BLaER1 treated with 17β-estradiol and CSF1 and Interleukin-3, amounts not matched to agents 10 nM and 100 nM (cell line): ENCODE measurements around the gene RWDD1.

ENCODE experiments used
- H3K27ac ChIP-seq, 11 experiments: shearing (Covaris generic); formaldehyde crosslinking; 2 replicates each; pipeline ENCODE4 v1.8.1; 2022
- H3K27me3 ChIP-seq, 11 experiments: shearing (Covaris generic); formaldehyde crosslinking; 2 replicates each; pipeline ENCODE4 v1.8.1; 2022
- H3K36me3 ChIP-seq, 11 experiments: shearing (Covaris generic); formaldehyde crosslinking; 2 replicates each; pipeline ENCODE4 v1.8.1; 2022
- H3K4me1 ChIP-seq, 10 experiments: shearing (Covaris generic); formaldehyde crosslinking; 2 replicates each; pipeline ENCODE4 v1.8.1; 2022
- H3K4me2 ChIP-seq, 11 experiments: shearing (Covaris generic); formaldehyde crosslinking; 2 replicates each; pipeline ENCODE4 v1.8.1; 2022
- H3K4me3 ChIP-seq, 10 experiments: shearing (Covaris generic); formaldehyde crosslinking; 2 replicates each; pipeline ENCODE4 v1.8.1; 2022
- H3K9ac ChIP-seq, 11 experiments: shearing (Covaris generic); formaldehyde crosslinking; 2 replicates each; pipeline ENCODE4 v1.8.1; 2022
- H3K9me3 ChIP-seq, 11 experiments: shearing (Covaris generic); formaldehyde crosslinking; replicated peaks in 1 of 11; 2 replicates each; pipeline ENCODE4 v1.8.1; 2022
- H4K20me1 ChIP-seq, 11 experiments: shearing (Covaris generic); formaldehyde crosslinking; 2 replicates each; pipeline ENCODE4 v1.8.1; 2022
- Cebpa-rat ChIP-seq, 11 experiments: shearing (Covaris generic); IDR thresholded peaks; 2 replicates each; pipeline ENCODE4 v1.8.1; 2022

The RWDD1 gene

GRCh38 chr6:116564311-116564710, 7.0 kb upstream of the RWDD1 start:
- Histone ChIP-seq H3K9me3 (peaks cover 0 to 9% (median 0%) of the 10 kb centered on the region in 11 experiments; a peak in 4 of 22 replicates), H3K9ac (no peak overlapping the region), H3K27me3 (peaks cover 0 to 14% (median 9%) of the 10 kb centered on the region in 11 experiments; a peak in 12 of 22 replicates), H3K36me3 (no peaks in the 10 kb centered on the region), H3K4me1 (peaks cover 6 to 18% (median 14%) of the 10 kb centered on the region in 10 experiments), H3K27ac (no peak overlapping the region), H3K4me2 (no peak overlapping the region), H3K4me3 (no peak overlapping the region), H4K20me1 (no peaks in the 10 kb centered on the region)
- TF ChIP-seq Cebpa-rat (IDR thresholded peaks at IDR 0.05): no peak

GRCh38 chr6:116564921-116565872, 6.1 kb upstream of the RWDD1 start:
- no peak overlapping the region for H3K9ac ChIP-seq

GRCh38 chr6:116568111-116568510, 3.2 kb upstream of the RWDD1 start:
- no peaks in the 10 kb centered on the region for H3K36me3 ChIP-seq
- peaks cover 0 to 9% (median 0%) of the 10 kb centered on the region in 11 experiments; a peak in 4 of 22 replicates for H3K9me3 ChIP-seq
- TF ChIP-seq Cebpa-rat (IDR thresholded peaks at IDR 0.05): no peak
- H3K9ac ChIP-seq: no peak overlapping the region
- H3K4me3 ChIP-seq: no peak overlapping the region
- H4K20me1 ChIP-seq: peaks cover 0 to 11% (median 7%) of the 10 kb centered on the region in 11 experiments; a peak in 7 of 22 replicates
- H3K27ac ChIP-seq: peak overlapping the region in 3 of 11 experiments; percentile 24 to 59 (median 38); a peak in 6 of 22 replicates
- H3K27me3 ChIP-seq: peaks cover 0 to 14% (median 9%) of the 10 kb centered on the region in 11 experiments; a peak in 12 of 22 replicates
- peak overlapping the region in 8 of 11 experiments; percentile 68 to 95 (median 82); a peak in 14 of 22 replicates for H3K4me2 ChIP-seq
- peaks cover 25 to 38% (median 33%) of the 10 kb centered on the region in 10 experiments for H3K4me1 ChIP-seq

More at GRCh38 chr6:116564921-116565872, 6.1 kb upstream of the RWDD1 start:
- Histone ChIP-seq H3K4me3 (no peak overlapping the region), H3K4me1 (peaks cover 15 to 27% (median 23%) of the 10 kb centered on the region in 10 experiments), H4K20me1 (no peaks in the 10 kb centered on the region), H3K4me2 (no peak overlapping the region), H3K36me3 (no peaks in the 10 kb centered on the region), H3K27me3 (peaks cover 0 to 14% (median 9%) of the 10 kb centered on the region in 11 experiments; a peak in 12 of 22 replicates), H3K9me3 (peaks cover 0 to 9% (median 0%) of the 10 kb centered on the region in 11 experiments; a peak in 4 of 22 replicates), H3K27ac (no peak overlapping the region)
- no peak for TF ChIP-seq Cebpa-rat (IDR thresholded peaks at IDR 0.05)

- Histone ChIP-seq H3K27me3 (peaks cover 0 to 14% (median 9%) of the 10 kb centered on the region in 11 experiments; a peak in 12 of 22 replicates), H3K9ac (peak overlapping the region in 5 of 11 experiments; percentile 4 to 96 (median 15); a peak in 4 of 22 replicates), H3K4me2 (peak overlapping the region; percentile 68 to 95 (median 83)), H3K4me3 (peak overlapping the region in 1 of 10 experiments; percentile 10; a peak in 3 of 20 replicates), H3K9me3 (peaks cover 0 to 9% (median 0%) of the 10 kb centered on the region in 11 experiments; a peak in 4 of 22 replicates), H3K4me1 (peaks cover 28 to 48% (median 41%) of the 10 kb centered on the region in 10 experiments), H4K20me1 (peaks cover 0 to 20% (median 9%) of the 10 kb centered on the region in 11 experiments; a peak in 7 of 22 replicates), H3K36me3 (peaks cover 0 to 7% (median 4%) of the 10 kb centered on the region in 11 experiments; a peak in 14 of 22 replicates), H3K27ac (peak overlapping the region in 5 of 11 experiments; percentile 29 to 59 (median 46); a peak in 10 of 22 replicates)
- no peak for TF ChIP-seq Cebpa-rat (IDR thresholded peaks at IDR 0.05)
Observed at GRCh38 chr6:116568821-116569755, 2.2 kb upstream of the RWDD1 start.

- Histone ChIP-seq H4K20me1 (peaks cover 0 to 40% (median 12%) of the 10 kb centered on the region in 11 experiments; a peak in 9 of 22 replicates), H3K4me2 (peak overlapping the region; percentile 77 to 94 (median 87)), H3K4me3 (peak overlapping the region; percentile 68 to 93 (median 90)), H3K9ac (peak overlapping the region; percentile 88 to 98 (median 92)), H3K27ac (peak overlapping the region; percentile 75 to 94 (median 87)), H3K9me3 (peaks cover 0 to 7% (median 0%) of the 10 kb centered on the region in 11 experiments; a peak in 4 of 22 replicates), H3K4me1 (peaks cover 28 to 59% (median 44%) of the 10 kb centered on the region in 10 experiments), H3K27me3 (no peaks in the 10 kb centered on the region), H3K36me3 (peaks cover 20 to 30% (median 27%) of the 10 kb centered on the region in 11 experiments)
- no peak for TF ChIP-seq Cebpa-rat (IDR thresholded peaks at IDR 0.05)
Observed at GRCh38 chr6:116571683-116572000, 338 bp downstream of the RWDD1 start.

- H3K9me3 ChIP-seq: peaks cover 0 to 2% (median 0%) of the 10 kb centered on the region in 11 experiments; a peak in 2 of 22 replicates
- no peaks in the 10 kb centered on the region for H3K27me3 ChIP-seq
- peak overlapping the region; percentile 77 to 94 (median 87) for H3K4me2 ChIP-seq
- peaks cover 25 to 36% (median 32%) of the 10 kb centered on the region in 11 experiments for H3K36me3 ChIP-seq
- H3K4me3 ChIP-seq: peak overlapping the region; percentile 68 to 93 (median 90)
- no peak for TF ChIP-seq Cebpa-rat (IDR thresholded peaks at IDR 0.05)
- H4K20me1 ChIP-seq: peaks cover 0 to 46% (median 15%) of the 10 kb centered on the region in 11 experiments; a peak in 11 of 22 replicates
- peaks cover 28 to 62% (median 44%) of the 10 kb centered on the region in 10 experiments for H3K4me1 ChIP-seq
- H3K9ac ChIP-seq: peak overlapping the region; percentile 88 to 98 (median 92)
- H3K27ac ChIP-seq: peak overlapping the region; percentile 75 to 94 (median 87)
Observed at GRCh38 chr6:116572162-116572561, 858 bp downstream of the RWDD1 start.

GRCh38 chr6:116575227-116575626, 3.9 kb downstream of the RWDD1 start:
- Histone ChIP-seq H3K4me2 (no peak overlapping the region), H3K4me1 (peaks cover 12 to 35% (median 21%) of the 10 kb centered on the region in 10 experiments), H4K20me1 (peaks cover 0 to 76% (median 28%) of the 10 kb centered on the region in 11 experiments; a peak in 14 of 22 replicates), H3K36me3 (peaks cover 44 to 66% (median 54%) of the 10 kb centered on the region in 11 experiments), H3K9me3 (no peaks in the 10 kb centered on the region), H3K4me3 (no peak overlapping the region), H3K27ac (no peak overlapping the region), H3K9ac (no peak overlapping the region), H3K27me3 (no peaks in the 10 kb centered on the region)
- TF ChIP-seq Cebpa-rat (IDR thresholded peaks at IDR 0.05): no peak

GRCh38 chr6:116577486-116577885, 6.2 kb downstream of the RWDD1 start:
- Histone ChIP-seq H3K9ac (no peak overlapping the region), H3K4me3 (no peak overlapping the region), H3K4me1 (peaks cover 9 to 30% (median 18%) of the 10 kb centered on the region in 10 experiments), H3K9me3 (no peaks in the 10 kb centered on the region), H3K27me3 (no peaks in the 10 kb centered on the region), H4K20me1 (peaks cover 0 to 76% (median 28%) of the 10 kb centered on the region in 11 experiments; a peak in 14 of 22 replicates), H3K4me2 (no peak overlapping the region), H3K36me3 (peaks cover 60 to 83% (median 70%) of the 10 kb centered on the region in 11 experiments), H3K27ac (no peak overlapping the region)
- TF ChIP-seq Cebpa-rat (IDR thresholded peaks at IDR 0.05): no peak
